Tibial nerve (tissue), 3 donors: ENCODE data around the gene MID1IP1.

Experiments used
- CTCF ChIP-seq, 5 experiments: fragments of 200-600 bp in 3 of 5; fragments of 450-650 bp in 2 of 5; sonication (generic) in 3 of 5; IDR thresholded peaks; one replicate each; pipeline ENCODE4 v1.5.1; 2016 to 2019; ENCODE audit warnings: antibody characterized with exemption in 5 of 5, mild to moderate bottlenecking in 3 of 5, moderate library complexity in 2 of 5
- POLR2A ChIP-seq, 2 donors: fragments of 450-650 bp; IDR thresholded peaks; one replicate each; pipeline ENCODE4 v1.6.1; 2017; ENCODE audit warnings: antibody characterized with exemption in 2 of 2, mild to moderate bottlenecking in 2 of 2, moderate library complexity in 2 of 2

GRCh38 chrX:38817004-38817703 is 15.9 kb downstream of the MID1IP1 start:
- TF ChIP-seq POLR2A (IDR thresholded peaks at IDR 0.05) (no peak), CTCF (IDR thresholded peaks at IDR 0.05) (no peak)
